GF-D8 (cell line): ENCODE data around the gene AP5Z1.

Experiments used
- DNase-seq: peaks from one replicate; lab custom pipeline; 2025; lab: John Stamatoyannopoulos, UW

The AP5Z1 gene

GRCh38 chr7:4766666-4767519 lies 8.5 kb upstream of the AP5Z1 start:
- no peak for DNase-seq

DNA sequence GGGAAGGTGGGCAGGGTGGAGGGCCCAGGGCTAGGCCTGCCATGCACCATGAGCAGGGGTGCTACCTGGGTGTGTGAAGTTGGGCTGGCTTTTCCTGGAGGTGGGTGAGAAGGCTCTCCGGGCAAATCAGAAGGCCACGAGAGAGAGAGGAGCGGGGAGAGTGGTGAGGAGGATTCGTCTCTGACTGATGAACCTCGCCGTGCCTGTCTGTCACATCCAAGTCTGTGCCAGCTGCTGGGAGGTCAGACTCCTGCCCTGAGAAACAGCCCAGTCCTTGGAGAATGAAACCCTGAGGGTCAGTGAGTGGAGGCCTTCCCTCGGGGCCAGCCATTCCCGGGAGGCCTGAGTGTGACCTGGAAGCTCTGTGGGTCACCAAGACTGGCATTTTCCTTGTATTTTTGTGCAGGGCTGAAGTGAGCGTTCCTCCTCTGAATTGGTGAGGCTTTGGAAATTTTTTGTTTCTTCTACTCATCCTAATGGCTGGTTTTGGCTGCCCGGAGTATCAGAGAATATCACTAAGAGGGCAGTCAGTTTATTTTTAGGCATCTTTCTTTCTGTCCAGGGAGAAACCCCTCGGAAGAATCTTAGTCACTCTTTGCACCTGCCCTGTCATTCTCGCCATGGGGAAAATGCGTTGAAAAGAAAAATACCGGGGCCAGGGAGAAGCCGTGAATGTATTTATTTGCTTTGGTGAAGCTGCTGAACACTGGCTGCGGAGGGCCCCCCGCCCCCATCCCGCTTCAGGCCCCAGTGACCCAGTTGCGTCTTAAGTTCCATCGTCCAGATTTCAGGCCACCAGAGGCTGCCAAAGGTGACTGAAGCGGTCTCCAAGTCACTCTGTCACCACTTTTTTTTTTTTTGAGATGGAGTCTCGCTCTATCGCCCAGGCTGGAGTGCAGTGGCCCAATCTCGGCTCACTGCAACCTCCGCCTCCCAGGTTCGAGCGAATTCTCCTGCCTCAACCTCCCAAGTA lies 6.5 kb upstream of the AP5Z1 start:
- DNase-seq: no peak

GRCh38 chr7:4769761-4770160 lies 5.7 kb upstream of the AP5Z1 start:
- DNase-seq: no peak

- DNase-seq: no peak
These were observed 4.5 kb upstream of the AP5Z1 start for GRCh38 chr7:4770886-4771285.

GRCh38 chr7:4771737-4772136 lies 3.7 kb upstream of the AP5Z1 start:
- no peak for DNase-seq

DNA sequence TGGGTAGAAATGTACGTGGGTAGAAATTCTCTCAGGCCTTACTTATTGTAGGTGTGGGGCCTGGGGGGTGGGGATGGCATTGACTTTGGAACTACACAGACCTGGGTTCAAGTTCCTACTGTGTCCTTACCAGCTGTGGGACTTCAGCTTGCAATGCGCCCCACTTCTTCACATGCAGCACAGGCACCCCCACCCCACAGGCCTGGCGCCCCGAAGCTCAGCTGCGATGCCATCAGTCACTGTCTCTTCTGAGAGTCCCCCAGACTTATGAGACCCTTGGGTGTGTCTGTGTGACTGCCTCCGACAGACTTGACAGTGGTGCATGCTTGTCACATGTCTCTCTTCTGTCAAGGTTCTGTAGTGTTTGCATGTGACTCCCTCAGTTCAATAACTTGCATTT lies 3.1 kb upstream of the AP5Z1 start:
- no peak for DNase-seq

GRCh38 chr7:4774007-4774406 lies 1.4 kb upstream of the AP5Z1 start:
- DNase-seq: no peak

GRCh38 chr7:4774658-4775249 lies 669 bp upstream of the AP5Z1 start:
- DNase-seq: peak; percentile 67

- DNase-seq: peak; percentile 50
These were observed 613 bp downstream of the AP5Z1 start for GRCh38 chr7:4775848-4776623.

DNA sequence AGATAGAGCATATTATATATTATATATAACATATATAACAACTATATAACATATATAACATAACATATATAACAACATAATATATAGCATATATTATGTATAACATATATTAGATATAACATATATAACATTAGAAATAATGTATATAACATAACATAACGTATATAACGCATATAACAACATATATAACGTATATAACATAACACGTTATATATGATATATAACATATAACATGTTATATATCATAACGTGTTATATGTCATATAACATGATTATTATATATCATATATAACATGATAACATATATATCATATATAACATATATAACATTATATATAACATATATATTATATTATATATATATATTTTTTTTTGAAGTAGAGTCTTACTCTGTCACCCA lies 3.7 kb downstream of the AP5Z1 start:
- no peak for DNase-seq

GRCh38 chr7:4781366-4782069 lies 6.1 kb downstream of the AP5Z1 start:
- DNase-seq: no peak

DNA sequence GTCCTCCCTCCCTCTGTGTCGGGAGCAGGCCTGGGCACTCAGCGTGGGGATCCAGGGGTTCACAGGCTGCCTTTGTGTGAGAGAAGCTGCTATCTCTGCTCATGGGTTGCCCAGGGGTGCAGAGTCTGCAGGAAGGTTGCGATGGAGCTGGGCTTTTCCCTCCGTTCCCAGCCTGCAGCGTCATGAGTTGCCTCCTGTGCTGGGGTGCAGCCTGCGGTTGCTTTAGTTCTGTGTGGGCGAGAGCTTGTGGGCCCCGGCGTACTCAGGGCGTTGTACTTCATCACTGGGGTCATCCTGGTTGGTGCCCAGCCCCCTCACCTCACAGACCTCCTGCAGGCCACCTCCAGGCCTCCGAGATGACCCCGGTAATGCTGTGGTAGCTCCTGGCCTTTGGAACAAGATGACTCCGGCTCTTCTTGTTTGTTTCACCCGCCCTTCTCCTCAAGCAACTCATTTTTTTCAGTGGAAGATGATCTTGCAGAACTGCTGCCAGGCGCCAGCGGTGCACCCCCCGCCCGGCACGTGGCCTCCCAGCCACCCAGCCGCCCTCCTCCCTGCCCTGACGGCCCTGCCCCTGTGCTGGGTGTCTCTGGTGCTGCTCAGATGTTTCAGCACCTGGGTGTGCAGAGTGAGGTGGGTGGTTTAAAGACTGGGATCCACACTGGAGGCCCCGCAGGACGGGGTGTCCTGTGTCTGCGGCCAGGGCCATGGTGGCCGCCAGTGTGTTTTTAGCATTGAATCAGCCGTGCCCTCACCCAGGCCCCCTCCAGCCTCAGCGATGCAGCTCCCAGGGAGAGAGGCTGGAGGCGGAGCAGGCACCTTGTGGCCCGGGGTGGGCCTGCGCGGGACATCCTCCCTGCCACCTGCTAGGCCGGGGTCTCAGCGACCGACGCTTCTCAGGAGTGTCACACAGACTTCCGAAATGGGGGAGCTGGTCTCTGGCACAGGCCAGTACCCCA lies 7.2 kb downstream of the AP5Z1 start:
- DNase-seq: no peak

DNA sequence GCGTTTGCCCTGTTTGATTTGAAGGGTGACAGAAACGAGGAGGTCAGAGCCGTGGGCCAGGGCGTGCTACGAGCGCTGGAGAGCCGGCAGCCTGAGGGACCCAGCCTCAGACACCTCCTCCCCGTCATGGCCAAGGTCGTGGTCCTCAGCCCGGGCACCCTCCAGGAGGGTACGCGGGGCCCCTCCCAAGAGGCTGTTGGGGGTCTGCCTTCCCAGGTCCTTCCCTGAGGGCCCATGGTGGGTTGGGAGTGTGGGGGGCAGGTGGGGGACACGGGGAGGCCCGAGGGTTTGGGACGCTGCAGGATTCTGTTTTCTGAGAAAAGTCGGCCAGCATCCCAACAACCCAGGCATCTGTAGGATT lies 7.8 kb downstream of the AP5Z1 start:
- no peak for DNase-seq

DNA sequence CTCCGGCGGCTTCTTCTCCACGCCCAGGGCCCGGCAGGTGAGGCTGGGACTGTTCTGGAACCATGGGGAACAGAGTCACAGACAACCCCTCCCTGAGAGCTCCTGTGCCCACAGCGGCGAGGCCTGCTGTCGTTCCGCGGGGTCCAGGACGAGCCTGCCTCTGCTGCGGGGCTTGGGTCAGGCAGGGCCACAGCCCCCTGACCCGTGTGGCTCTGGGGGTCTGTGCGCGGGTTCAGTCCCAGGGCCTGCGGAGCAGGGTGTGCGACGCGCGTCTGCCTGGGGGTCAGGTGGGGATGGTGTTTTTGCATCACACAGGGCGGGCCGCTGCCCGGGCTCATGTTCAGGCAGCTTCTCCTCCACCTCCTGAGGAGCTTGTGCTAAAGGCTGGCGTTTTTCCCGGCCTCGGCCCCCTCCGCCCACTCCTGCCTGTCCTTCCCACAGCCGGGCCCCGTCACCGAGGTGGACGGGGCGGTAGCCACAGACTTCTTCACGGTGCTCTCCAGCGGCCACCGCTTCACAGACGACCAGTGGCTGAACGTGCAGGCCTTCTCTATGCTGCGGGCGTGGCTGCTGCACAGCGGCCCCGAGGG lies 8.4 kb downstream of the AP5Z1 start:
- no peak for DNase-seq

DNA sequence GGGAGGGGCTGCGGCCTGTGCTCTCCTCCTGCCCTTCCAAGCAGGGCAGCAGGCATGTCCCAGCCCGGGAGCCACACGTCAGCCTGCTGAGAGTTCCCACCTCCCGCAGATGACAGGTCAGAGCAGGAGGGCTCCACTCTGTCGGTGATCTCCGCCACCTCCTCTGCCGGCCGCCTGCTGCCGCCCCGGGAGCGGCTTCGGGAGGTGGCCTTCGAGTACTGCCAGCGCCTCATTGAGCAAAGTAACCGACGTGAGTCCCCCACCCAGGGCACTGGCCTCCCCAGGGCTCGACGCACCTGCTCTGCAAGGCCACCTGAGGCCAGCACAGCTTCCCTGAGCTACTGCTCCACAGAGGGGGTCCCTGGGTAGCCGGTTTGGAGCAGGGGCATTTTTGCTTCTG lies 9.4 kb downstream of the AP5Z1 start:
- DNase-seq: no peak

GRCh38 chr7:4785371-4785770 lies 9.9 kb downstream of the AP5Z1 start:
- no peak for DNase-seq

DNA sequence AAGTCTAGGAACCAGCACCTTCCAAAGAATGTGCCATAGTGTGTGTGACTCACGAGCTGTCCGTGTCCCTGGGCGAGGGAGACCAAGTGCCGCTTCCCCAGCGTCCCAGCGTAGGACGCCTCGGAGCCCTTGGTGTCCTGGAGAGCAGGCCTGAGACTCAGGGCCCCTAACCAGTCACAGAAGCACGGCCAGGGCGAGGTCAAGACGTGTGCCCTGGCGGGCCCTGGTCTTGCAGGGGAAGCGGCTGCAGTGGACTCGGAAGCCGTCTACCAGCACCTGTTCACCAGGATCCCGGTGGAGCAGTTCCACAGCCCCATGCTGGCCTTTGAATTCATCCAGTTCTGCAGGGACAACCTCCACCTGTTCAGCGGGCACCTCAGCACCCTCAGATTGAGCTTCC lies 10.6 kb downstream of the AP5Z1 start:
- DNase-seq: no peak

GRCh38 chr7:4787541-4787940 lies 12.1 kb downstream of the AP5Z1 start:
- DNase-seq: no peak

DNA sequence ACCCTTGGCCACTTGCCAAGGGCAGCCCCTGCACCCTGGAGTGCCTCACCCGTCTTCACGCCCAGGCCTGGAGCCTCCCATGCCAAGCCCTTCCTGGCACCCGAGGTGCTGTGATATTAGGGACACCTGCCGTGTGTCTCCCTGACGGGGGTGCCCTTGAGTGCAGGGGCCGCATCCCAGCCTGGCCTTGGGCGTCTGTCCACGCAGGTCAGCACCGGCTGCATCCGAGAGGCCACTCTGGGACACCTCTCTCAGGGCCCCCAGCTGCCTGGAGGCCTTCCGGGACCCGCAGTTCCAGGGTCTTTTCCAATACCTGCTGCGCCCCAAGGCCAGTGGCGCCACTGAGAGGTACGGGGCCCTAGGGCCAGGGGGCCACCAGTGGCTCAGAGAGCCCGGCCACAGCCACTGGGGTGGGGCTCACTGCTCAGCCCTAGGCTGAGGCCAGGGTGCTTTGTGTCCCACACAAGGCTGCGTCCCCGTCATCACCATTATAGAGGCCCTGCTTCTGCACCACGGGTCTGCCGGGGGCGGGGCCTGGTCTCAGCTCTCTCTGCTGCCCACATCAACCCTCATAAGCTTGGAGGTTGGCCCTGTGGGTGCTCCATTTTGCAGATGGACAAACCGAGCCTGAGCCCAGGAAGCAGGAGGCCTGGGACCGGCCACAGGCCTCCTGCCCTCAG lies 12.7 kb downstream of the AP5Z1 start:
- no peak for DNase-seq
